WTC11 (cell line): ENCODE measurements around the gene BBOX1. TPM values are rescaled to one million over a fixed set of nuclear protein-coding genes. Genes with fewer than 3 reads are reported as not detected.
"Not testable (repeated sequence)": the region's sequence is repeated elsewhere in the genome, so short reads cannot be mapped to it uniquely, and the experiment has no call there.

Source experiments
- ATAC-seq: fragments of 200-7000 bp; cut with Tn5 transposase; 2 replicates; pipeline ENCODE4 v1.10.0; 2021; ENCODE audit warnings: mild to moderate bottlenecking, moderate library complexity
- CTCF ChIA-PET: fragments of 300-600 bp; sonication (Branson Sonifier 250); formaldehyde crosslinking; loops from one replicate; lab custom pipeline; 2021; ENCODE audit warnings: antibody characterized with exemption; lab: Charles Lee
- POLR2A ChIA-PET: fragments of 350-600 bp; sonication (Branson Sonifier 250); formaldehyde crosslinking; loops from one replicate; lab custom pipeline; 2021; ENCODE audit warnings: antibody characterized with exemption; lab: Charles Lee
- DNase-seq: peaks from one replicate; pipeline ENCODE4 v3.0.0; 2021; ENCODE audit warnings: low spot score
- H3K27ac Mint-ChIP-seq: 2 replicates; pipeline ENCODE4 v1.8.0; 2021; ENCODE audit warnings: mixed read lengths
- H3K27me3 Mint-ChIP-seq: 2 replicates; pipeline ENCODE4 v1.8.0; 2021; ENCODE audit warnings: low read depth, mild to moderate bottlenecking, moderate library complexity, mixed read lengths
- H3K36me3 Mint-ChIP-seq: 2 replicates; pipeline ENCODE4 v1.8.0; 2021; ENCODE audit warnings: mixed read lengths
- H3K4me1 Mint-ChIP-seq: 2 replicates; pipeline ENCODE4 v1.8.0; 2022; ENCODE audit warnings: mixed read lengths
- H3K4me3 Mint-ChIP-seq: 2 replicates; pipeline ENCODE4 v1.8.0; 2021; ENCODE audit warnings: mild to moderate bottlenecking, moderate library complexity, mixed read lengths
- H3K9me3 Mint-ChIP-seq: 2 replicates; pipeline ENCODE4 v1.8.0; 2021; ENCODE audit warnings: mixed read lengths
- CREB1 ChIP-seq: sonication (generic); formaldehyde crosslinking; IDR thresholded peaks from 2 replicates; pipeline ENCODE4 v1.8.0; 2023; ENCODE audit warnings: mild to moderate bottlenecking, missing genetic modification reagents
- ELF4 ChIP-seq: sonication (generic); formaldehyde crosslinking; IDR thresholded peaks from 2 replicates; pipeline ENCODE4 v1.8.1; 2022; ENCODE audit warnings: low read depth, mild to moderate bottlenecking, moderate library complexity, missing genetic modification reagents
- EMX1 ChIP-seq: fragments of 250-450 bp; sonication (Bioruptor Pico); IDR thresholded peaks from 2 replicates; pipeline ENCODE4 v1.8.0; 2021; ENCODE audit warnings: mild to moderate bottlenecking
- ETV6 ChIP-seq: sonication (generic); formaldehyde crosslinking; IDR thresholded peaks from 2 replicates; pipeline ENCODE4 v1.8.1; 2022; ENCODE audit warnings: mild to moderate bottlenecking, missing genetic modification reagents
- FOXJ3 ChIP-seq: sonication (generic); formaldehyde crosslinking; IDR thresholded peaks from 2 replicates; pipeline ENCODE4 v1.9.0; 2021; ENCODE audit warnings: missing genetic modification reagents, mild to moderate bottlenecking, borderline replicate concordance
- GABPB1 ChIP-seq: sonication (generic); formaldehyde crosslinking; IDR thresholded peaks from 2 replicates; pipeline ENCODE4 v1.8.1; 2023; ENCODE audit warnings: mild to moderate bottlenecking, missing genetic modification reagents
- GRHL2 ChIP-seq: fragments of 250-450 bp; sonication (Bioruptor Pico); IDR thresholded peaks from 2 replicates; pipeline ENCODE4 v1.8.0; 2022; ENCODE audit warnings: mild to moderate bottlenecking, moderate library complexity; ENCODE audit not compliant: insufficient replicate concordance, severe bottlenecking
- KAT7 ChIP-seq: sonication (generic); formaldehyde crosslinking; IDR thresholded peaks from 2 replicates; pipeline ENCODE4 v1.8.1; 2023; ENCODE audit warnings: missing genetic modification reagents, mild to moderate bottlenecking, borderline replicate concordance
- MXD4 ChIP-seq: fragments of 250-450 bp; sonication (Bioruptor Pico); IDR thresholded peaks from 2 replicates; pipeline ENCODE4 v1.8.0; 2021; ENCODE audit warnings: mild to moderate bottlenecking, moderate library complexity, borderline replicate concordance
- MYBL2 ChIP-seq: sonication (generic); formaldehyde crosslinking; IDR thresholded peaks from 2 replicates; pipeline ENCODE4 v1.8.1; 2023; ENCODE audit warnings: mild to moderate bottlenecking, moderate library complexity, missing genetic modification reagents
- NR1H2 ChIP-seq: sonication (generic); formaldehyde crosslinking; IDR thresholded peaks from 2 replicates; pipeline ENCODE4 v1.9.0; 2021; ENCODE audit warnings: mild to moderate bottlenecking, moderate library complexity, missing genetic modification reagents
- RORB ChIP-seq: fragments of 250-450 bp; sonication (Bioruptor Pico); IDR thresholded peaks from 2 replicates; pipeline ENCODE4 v1.9.0; 2021; ENCODE audit warnings: mild to moderate bottlenecking
- SMAD4 ChIP-seq: sonication (generic); formaldehyde crosslinking; IDR thresholded peaks from 2 replicates; pipeline ENCODE4 v1.8.0; 2022; ENCODE audit warnings: mild to moderate bottlenecking, missing genetic modification reagents
- TEAD1 ChIP-seq: sonication (generic); formaldehyde crosslinking; IDR thresholded peaks from 2 replicates; pipeline ENCODE4 v1.8.0; 2022; ENCODE audit warnings: mild to moderate bottlenecking, missing genetic modification reagents
- TEAD4 ChIP-seq: sonication (generic); formaldehyde crosslinking; IDR thresholded peaks from 2 replicates; pipeline ENCODE4 v1.8.0; 2022; ENCODE audit warnings: mild to moderate bottlenecking, missing genetic modification reagents
- ZBTB21 ChIP-seq: sonication (generic); formaldehyde crosslinking; IDR thresholded peaks from 2 replicates; pipeline ENCODE4 v1.8.1; 2023; ENCODE audit warnings: mild to moderate bottlenecking, missing genetic modification reagents, borderline replicate concordance
- ZNF396 ChIP-seq: fragments of 250-450 bp; sonication (Bioruptor Pico); IDR thresholded peaks from 2 replicates; pipeline ENCODE4 v1.8.0; 2021; ENCODE audit warnings: mild to moderate bottlenecking, moderate library complexity, borderline replicate concordance
- total RNA-seq: library from RNA; stranded (reverse); gene quantifications from 3 replicates; pipeline ENCODE4 v1.2.3, GENCODE V29; 2021
- TF ChIP-seq, protein P1 (sequence below): sonication (generic); formaldehyde crosslinking; IDR thresholded peaks from 2 replicates; pipeline ENCODE4 v1.8.0; 2023; ENCODE audit warnings: missing genetic modification reagents, mild to moderate bottlenecking, borderline replicate concordance
- TF ChIP-seq, protein P2 (sequence below): sonication (generic); formaldehyde crosslinking; IDR thresholded peaks from 2 replicates; pipeline ENCODE4 v1.8.0; 2023; ENCODE audit warnings: missing genetic modification reagents
- TF ChIP-seq, protein P3 (sequence below): sonication (generic); formaldehyde crosslinking; IDR thresholded peaks from 2 replicates; pipeline ENCODE4 v1.8.1; 2022; ENCODE audit warnings: mild to moderate bottlenecking, moderate library complexity, missing genetic modification reagents
- TF ChIP-seq, protein P4 (sequence below): fragments of 250-450 bp; sonication (Bioruptor Pico); IDR thresholded peaks from 2 replicates; pipeline ENCODE4 v1.9.0; 2021; ENCODE audit warnings: mild to moderate bottlenecking, borderline replicate concordance

The BBOX1 gene
- total RNA-seq, 1 experiment from 2014 or later, result not detected

DNA sequence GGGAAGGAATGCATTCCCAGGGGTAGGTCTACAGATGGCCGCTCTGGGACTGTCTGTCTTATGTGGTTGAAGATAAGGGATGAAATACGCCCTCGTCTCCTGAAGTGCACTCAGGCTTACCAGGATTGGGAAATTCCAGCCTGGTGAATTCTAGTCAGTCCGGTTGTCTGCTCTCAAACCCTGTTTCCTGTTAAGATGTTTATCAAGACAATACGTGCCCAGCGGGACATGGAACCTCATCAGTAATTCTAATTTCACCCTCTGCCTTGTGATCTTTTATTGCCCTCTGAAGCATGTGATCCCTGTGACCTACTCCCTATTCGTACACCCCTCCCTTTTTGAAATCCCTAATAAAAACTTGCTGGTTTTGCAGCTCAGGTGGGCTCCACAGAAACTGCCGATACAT lies 95.3 kb downstream of the BBOX1 start:
- H3K27ac Mint-ChIP-seq, CTCF ChIA-PET, H3K27me3 Mint-ChIP-seq, POLR2A ChIA-PET, H3K4me1 Mint-ChIP-seq, H3K4me3 Mint-ChIP-seq, ATAC-seq: not testable (repeated sequence)
- Mint-ChIP-seq H3K36me3 (peaks cover 37% of the 10 kb centered on the region), H3K9me3 (peaks cover 53% of the 10 kb centered on the region)
- peak; percentile 26 for DNase-seq

DNA sequence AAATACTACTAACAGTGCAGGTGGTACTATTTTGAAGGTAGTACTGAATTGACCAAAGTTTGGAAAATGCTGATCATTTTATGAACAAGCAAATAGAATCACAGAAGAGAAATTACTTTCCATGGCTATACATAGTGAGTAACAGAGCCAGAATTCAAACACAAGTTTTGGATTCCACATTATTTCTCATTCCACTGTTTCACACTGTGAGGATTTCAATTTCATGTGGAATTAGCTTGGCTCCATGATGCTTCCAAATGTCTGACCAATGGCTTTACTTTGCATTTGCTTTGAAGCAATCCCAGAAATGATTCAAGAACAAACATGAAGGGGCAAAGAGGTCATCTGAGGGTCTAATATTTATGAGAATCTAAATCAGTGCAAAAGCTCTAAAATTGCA lies 98.1 kb downstream of the BBOX1 start:
- ATAC-seq (no peak), DNase-seq (no peak)
- Mint-ChIP-seq H3K4me1 (no peaks in the 10 kb centered on the region), H3K36me3 (peaks cover 36% of the 10 kb centered on the region), H3K4me3 (no peak overlapping the region), H3K27me3 (no peaks in the 10 kb centered on the region; the same call in 1 of the 2 replicates), H3K27ac (no peak overlapping the region), H3K9me3 (peaks cover 51% of the 10 kb centered on the region)
- ChIA-PET CTCF (no interaction called here), POLR2A (no interaction called here)
- TF ChIP-seq, protein P1, sequence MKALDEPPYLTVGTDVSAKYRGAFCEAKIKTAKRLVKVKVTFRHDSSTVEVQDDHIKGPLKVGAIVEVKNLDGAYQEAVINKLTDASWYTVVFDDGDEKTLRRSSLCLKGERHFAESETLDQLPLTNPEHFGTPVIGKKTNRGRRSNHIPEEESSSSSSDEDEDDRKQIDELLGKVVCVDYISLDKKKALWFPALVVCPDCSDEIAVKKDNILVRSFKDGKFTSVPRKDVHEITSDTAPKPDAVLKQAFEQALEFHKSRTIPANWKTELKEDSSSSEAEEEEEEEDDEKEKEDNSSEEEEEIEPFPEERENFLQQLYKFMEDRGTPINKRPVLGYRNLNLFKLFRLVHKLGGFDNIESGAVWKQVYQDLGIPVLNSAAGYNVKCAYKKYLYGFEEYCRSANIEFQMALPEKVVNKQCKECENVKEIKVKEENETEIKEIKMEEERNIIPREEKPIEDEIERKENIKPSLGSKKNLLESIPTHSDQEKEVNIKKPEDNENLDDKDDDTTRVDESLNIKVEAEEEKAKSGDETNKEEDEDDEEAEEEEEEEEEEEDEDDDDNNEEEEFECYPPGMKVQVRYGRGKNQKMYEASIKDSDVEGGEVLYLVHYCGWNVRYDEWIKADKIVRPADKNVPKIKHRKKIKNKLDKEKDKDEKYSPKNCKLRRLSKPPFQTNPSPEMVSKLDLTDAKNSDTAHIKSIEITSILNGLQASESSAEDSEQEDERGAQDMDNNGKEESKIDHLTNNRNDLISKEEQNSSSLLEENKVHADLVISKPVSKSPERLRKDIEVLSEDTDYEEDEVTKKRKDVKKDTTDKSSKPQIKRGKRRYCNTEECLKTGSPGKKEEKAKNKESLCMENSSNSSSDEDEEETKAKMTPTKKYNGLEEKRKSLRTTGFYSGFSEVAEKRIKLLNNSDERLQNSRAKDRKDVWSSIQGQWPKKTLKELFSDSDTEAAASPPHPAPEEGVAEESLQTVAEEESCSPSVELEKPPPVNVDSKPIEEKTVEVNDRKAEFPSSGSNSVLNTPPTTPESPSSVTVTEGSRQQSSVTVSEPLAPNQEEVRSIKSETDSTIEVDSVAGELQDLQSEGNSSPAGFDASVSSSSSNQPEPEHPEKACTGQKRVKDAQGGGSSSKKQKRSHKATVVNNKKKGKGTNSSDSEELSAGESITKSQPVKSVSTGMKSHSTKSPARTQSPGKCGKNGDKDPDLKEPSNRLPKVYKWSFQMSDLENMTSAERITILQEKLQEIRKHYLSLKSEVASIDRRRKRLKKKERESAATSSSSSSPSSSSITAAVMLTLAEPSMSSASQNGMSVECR (CRISPR knock-in tag), result no peak

DNA sequence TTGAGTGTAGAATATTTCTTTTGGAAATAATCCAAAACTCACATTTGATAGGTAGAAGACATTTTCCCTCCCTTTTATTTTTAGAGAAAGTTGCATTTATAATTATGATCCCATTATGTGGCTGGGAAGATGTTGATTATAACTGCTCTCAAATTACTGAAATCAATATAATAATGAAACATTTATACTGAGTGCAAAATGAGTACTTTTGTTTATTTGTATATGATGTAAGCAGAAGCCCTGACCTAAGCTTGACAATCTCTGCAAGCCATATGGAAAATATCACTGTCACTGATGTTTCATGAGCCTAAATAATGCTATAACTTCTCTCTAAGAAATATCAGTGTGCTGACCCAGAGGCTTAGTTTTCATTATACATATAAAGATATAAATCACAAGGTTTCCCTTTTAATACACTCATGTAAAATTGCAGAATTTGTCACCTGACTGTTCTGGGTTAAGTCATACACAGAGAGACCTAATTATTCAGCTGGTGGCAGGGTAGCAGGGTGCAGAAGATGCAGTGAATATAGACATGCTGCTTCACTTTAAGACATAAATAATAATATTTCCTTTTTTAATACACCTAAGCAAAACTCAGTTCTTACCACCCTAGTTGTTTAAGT lies 99.2 kb downstream of the BBOX1 start:
- no peak for ATAC-seq
- no peak overlapping the region for H3K27ac Mint-ChIP-seq
- DNase-seq, result no peak
- CTCF ChIA-PET, result no interaction called here
- H3K4me1 Mint-ChIP-seq, result no peaks in the 10 kb centered on the region
- POLR2A ChIA-PET, result no interaction called here
- no peaks in the 10 kb centered on the region; the same call in 1 of the 2 replicates for H3K27me3 Mint-ChIP-seq
- TF ChIP-seq FOXJ3 (CRISPR knock-in tag) (no peak), GRHL2 (no peak), KAT7 (CRISPR knock-in tag) (no peak), RORB (CRISPR knock-in tag) (no peak), TEAD4 (no peak), SMAD4 (no peak), MYBL2 (CRISPR knock-in tag) (no peak), CREB1 (CRISPR knock-in tag) (no peak), TEAD1 (CRISPR knock-in tag) (no peak), ZBTB21 (CRISPR knock-in tag) (no peak), ELF4 (CRISPR knock-in tag) (no peak), MXD4 (CRISPR knock-in tag) (no peak), ETV6 (no peak), EMX1 (CRISPR knock-in tag) (no peak), NR1H2 (CRISPR knock-in tag) (no peak), GABPB1 (no peak), ZNF396 (no peak)
- TF ChIP-seq, protein P2, sequence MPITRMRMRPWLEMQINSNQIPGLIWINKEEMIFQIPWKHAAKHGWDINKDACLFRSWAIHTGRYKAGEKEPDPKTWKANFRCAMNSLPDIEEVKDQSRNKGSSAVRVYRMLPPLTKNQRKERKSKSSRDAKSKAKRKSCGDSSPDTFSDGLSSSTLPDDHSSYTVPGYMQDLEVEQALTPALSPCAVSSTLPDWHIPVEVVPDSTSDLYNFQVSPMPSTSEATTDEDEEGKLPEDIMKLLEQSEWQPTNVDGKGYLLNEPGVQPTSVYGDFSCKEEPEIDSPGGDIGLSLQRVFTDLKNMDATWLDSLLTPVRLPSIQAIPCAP, result no peak
- TF ChIP-seq, protein P3, sequence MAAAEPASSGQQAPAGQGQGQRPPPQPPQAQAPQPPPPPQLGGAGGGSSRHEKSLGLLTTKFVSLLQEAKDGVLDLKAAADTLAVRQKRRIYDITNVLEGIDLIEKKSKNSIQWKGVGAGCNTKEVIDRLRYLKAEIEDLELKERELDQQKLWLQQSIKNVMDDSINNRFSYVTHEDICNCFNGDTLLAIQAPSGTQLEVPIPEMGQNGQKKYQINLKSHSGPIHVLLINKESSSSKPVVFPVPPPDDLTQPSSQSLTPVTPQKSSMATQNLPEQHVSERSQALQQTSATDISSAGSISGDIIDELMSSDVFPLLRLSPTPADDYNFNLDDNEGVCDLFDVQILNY (CRISPR knock-in tag), result no peak
- TF ChIP-seq, protein P4, sequence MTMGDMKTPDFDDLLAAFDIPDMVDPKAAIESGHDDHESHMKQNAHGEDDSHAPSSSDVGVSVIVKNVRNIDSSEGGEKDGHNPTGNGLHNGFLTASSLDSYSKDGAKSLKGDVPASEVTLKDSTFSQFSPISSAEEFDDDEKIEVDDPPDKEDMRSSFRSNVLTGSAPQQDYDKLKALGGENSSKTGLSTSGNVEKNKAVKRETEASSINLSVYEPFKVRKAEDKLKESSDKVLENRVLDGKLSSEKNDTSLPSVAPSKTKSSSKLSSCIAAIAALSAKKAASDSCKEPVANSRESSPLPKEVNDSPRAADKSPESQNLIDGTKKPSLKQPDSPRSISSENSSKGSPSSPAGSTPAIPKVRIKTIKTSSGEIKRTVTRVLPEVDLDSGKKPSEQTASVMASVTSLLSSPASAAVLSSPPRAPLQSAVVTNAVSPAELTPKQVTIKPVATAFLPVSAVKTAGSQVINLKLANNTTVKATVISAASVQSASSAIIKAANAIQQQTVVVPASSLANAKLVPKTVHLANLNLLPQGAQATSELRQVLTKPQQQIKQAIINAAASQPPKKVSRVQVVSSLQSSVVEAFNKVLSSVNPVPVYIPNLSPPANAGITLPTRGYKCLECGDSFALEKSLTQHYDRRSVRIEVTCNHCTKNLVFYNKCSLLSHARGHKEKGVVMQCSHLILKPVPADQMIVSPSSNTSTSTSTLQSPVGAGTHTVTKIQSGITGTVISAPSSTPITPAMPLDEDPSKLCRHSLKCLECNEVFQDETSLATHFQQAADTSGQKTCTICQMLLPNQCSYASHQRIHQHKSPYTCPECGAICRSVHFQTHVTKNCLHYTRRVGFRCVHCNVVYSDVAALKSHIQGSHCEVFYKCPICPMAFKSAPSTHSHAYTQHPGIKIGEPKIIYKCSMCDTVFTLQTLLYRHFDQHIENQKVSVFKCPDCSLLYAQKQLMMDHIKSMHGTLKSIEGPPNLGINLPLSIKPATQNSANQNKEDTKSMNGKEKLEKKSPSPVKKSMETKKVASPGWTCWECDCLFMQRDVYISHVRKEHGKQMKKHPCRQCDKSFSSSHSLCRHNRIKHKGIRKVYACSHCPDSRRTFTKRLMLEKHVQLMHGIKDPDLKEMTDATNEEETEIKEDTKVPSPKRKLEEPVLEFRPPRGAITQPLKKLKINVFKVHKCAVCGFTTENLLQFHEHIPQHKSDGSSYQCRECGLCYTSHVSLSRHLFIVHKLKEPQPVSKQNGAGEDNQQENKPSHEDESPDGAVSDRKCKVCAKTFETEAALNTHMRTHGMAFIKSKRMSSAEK (CRISPR knock-in tag), result no peak
- no peak overlapping the region for H3K4me3 Mint-ChIP-seq
- H3K36me3 Mint-ChIP-seq, result peaks cover 31% of the 10 kb centered on the region
- peaks cover 46% of the 10 kb centered on the region for H3K9me3 Mint-ChIP-seq
